HCT116 (cell line): ENCODE data around the gene FH. TPM values are rescaled to one million over a fixed set of nuclear protein-coding genes. Genes with fewer than 3 reads are reported as not detected.

Experiments used
- ATAC-seq: fragments of 200-7000 bp; cut with Tn5 transposase; 2 replicates; pipeline ENCODE4 v1.9.1; 2020; ENCODE audit warnings: mild to moderate bottlenecking, moderate library complexity
- BruUV-seq: library from RNA; stranded (reverse); fragments of 400-500 nt; replicated peaks from 2 replicates; lab custom pipeline; 2021; lab: Mats Ljungman, UMichigan
- CTCF ChIA-PET: fragments of 300-600 bp; sonication (Branson Sonifier 250); formaldehyde crosslinking; loops from one replicate; lab custom pipeline; 2021; ENCODE audit warnings: antibody characterized with exemption; lab: Charles Lee
- POLR2A ChIA-PET: fragments of 300-600, 350-600 bp; sonication (Branson Sonifier 250); formaldehyde crosslinking; loops from one replicate; lab custom pipeline; 2021; ENCODE audit warnings: antibody characterized with exemption; lab: Charles Lee
- RAD21 ChIA-PET, 2 experiments: fragments of 300-600 bp; sonication (Branson Sonifier 250); formaldehyde crosslinking; loops; one replicate each; lab custom pipeline; 2023; ENCODE audit warnings: low total read pairs in 2 of 2; ENCODE audit not compliant: uncharacterized antibody in 2 of 2, unreplicated experiment in 2 of 2, low non-redundant PET in 1 of 2; lab: Charles Lee
- DNase-seq: peaks from one replicate; pipeline ENCODE4 v3.0.0-alpha.2; 2010; ENCODE audit warnings: low read depth, low spot score
- H2AFZ ChIP-seq: fragments of 200-600 bp; shearing (Covaris generic), sonication (generic); 2 replicates; pipeline ENCODE4 v1.6.1; 2017; ENCODE audit warnings: low read depth, mixed run types, mixed read lengths, antibody characterized with exemption, low read length; ENCODE audit not compliant: poor library complexity, severe bottlenecking
- H3K27ac ChIP-seq: 2 replicates; pipeline ENCODE4 v1.5.1; 2012; ENCODE audit warnings: low read depth, low read length
- H3K27me3 ChIP-seq: fragments of 200-600 bp; sonication (generic); 2 replicates; pipeline ENCODE4 v1.6.1; 2016; ENCODE audit warnings: mixed run types, low read length, mixed read lengths; ENCODE audit not compliant: insufficient read depth
- H3K36me3 ChIP-seq, 2 experiments: fragments of 200-500 bp in 1 of 2; fragments of 200-600 bp in 1 of 2; sonication (Bioruptor generic) in 1 of 2; sonication (generic) in 1 of 2; 2 replicates each; pipeline versions ENCODE4 v1.5.1 to v1.6.1; 2014 to 2016; ENCODE audit warnings: low read length in 2 of 2, inconsistent platforms in 1 of 2, mixed read lengths in 1 of 2, mixed run types in 1 of 2; ENCODE audit not compliant: insufficient read depth in 2 of 2, control insufficient read depth in 1 of 2
- H3K4me1 ChIP-seq, 2 experiments: fragments of 200-600 bp in 1 of 2; sonication (generic) in 1 of 2; 2 replicates each; pipeline versions ENCODE4 v1.5.1 to v1.6.1; 2012 to 2017; ENCODE audit warnings: low read length in 2 of 2, inconsistent platforms in 1 of 2, mild to moderate bottlenecking in 1 of 2, mixed read lengths in 1 of 2, mixed run types in 1 of 2, moderate library complexity in 1 of 2; ENCODE audit not compliant: insufficient read depth in 2 of 2, control insufficient read depth in 1 of 2
- H3K4me2 ChIP-seq: fragments of 200-600 bp; sonication (generic); 2 replicates; pipeline ENCODE4 v1.6.1; 2017; ENCODE audit warnings: mixed run types, low read length, mixed read lengths
- H3K4me3 ChIP-seq, 2 experiments: fragments of 200-600 bp in 1 of 2; sonication (generic) in 1 of 2; replicated peaks in 1 of 2; 2 replicates each; pipeline ENCODE4 v1.5.1; 2011 to 2016; ENCODE audit warnings: low read length in 2 of 2, control low read depth in 1 of 2, low read depth in 1 of 2, mild to moderate bottlenecking in 1 of 2, mixed read lengths in 1 of 2, mixed run types in 1 of 2
- H3K79me2 ChIP-seq: fragments of 200-600 bp; sonication (generic); 2 replicates; pipeline ENCODE4 v1.6.1; 2017; ENCODE audit warnings: mild to moderate bottlenecking, mixed run types, low read length, moderate library complexity, mixed read lengths; ENCODE audit not compliant: insufficient read depth
- H3K9ac ChIP-seq: fragments of 200-600 bp; sonication (generic); 2 replicates; pipeline ENCODE4 v1.6.1; 2016; ENCODE audit warnings: low read length, mixed read lengths
- H3K9me2 ChIP-seq: fragments of 200-600 bp; sonication (generic), shearing (Covaris generic); 2 replicates; pipeline ENCODE4 v1.6.1; 2017; ENCODE audit warnings: mixed run types, mild to moderate bottlenecking, moderate library complexity; ENCODE audit not compliant: insufficient read depth
- H3K9me3 ChIP-seq, 2 experiments: fragments of 200-500 bp in 1 of 2; fragments of 200-600 bp in 1 of 2; sonication (Bioruptor generic) in 1 of 2; sonication (generic) in 1 of 2; 2 replicates each; pipeline ENCODE4 v1.6.1; 2014 to 2017; ENCODE audit warnings: low read length in 2 of 2, mixed read lengths in 2 of 2, inconsistent platforms in 1 of 2, low read depth in 1 of 2, mild to moderate bottlenecking in 1 of 2, mixed run types in 1 of 2, moderate library complexity in 1 of 2; ENCODE audit not compliant: control insufficient read depth in 1 of 2, insufficient read depth in 1 of 2
- H4K20me1 ChIP-seq: fragments of 200-600 bp; sonication (generic), shearing (Covaris generic); 2 replicates; pipeline ENCODE4 v1.6.1; 2017; ENCODE audit warnings: mixed run types, mild to moderate bottlenecking, moderate library complexity; ENCODE audit not compliant: insufficient read depth
- CBX3 ChIP-seq: IDR thresholded peaks from 2 replicates; pipeline ENCODE4 v1.6.1; 2012; ENCODE audit warnings: low read depth
- CEBPB ChIP-seq: IDR thresholded peaks from 2 replicates; pipeline ENCODE4 v1.6.1; 2012; ENCODE audit warnings: low read depth
- EGR1 ChIP-seq: IDR thresholded peaks from 2 replicates; pipeline ENCODE4 v1.6.1; 2012; ENCODE audit warnings: low read depth
- ELF1 ChIP-seq: IDR thresholded peaks from 2 replicates; pipeline ENCODE4 v1.6.1; 2012; ENCODE audit warnings: low read depth, borderline replicate concordance
- EZH2 ChIP-seq: fragments of 200-600 bp; sonication (generic); IDR thresholded peaks from 2 replicates; pipeline ENCODE4 v1.6.1; 2017; ENCODE audit warnings: antibody characterized with exemption, mixed run types
- EZH2phosphoT487 ChIP-seq: fragments of 200-600 bp; IDR thresholded peaks from 2 replicates; pipeline ENCODE4 v1.6.1; 2018; ENCODE audit warnings: antibody characterized with exemption, borderline replicate concordance
- JUND ChIP-seq: IDR thresholded peaks from 2 replicates; pipeline ENCODE4 v1.6.1; 2012
- POLR2A ChIP-seq: IDR thresholded peaks from 2 replicates; pipeline ENCODE4 v1.7.0; 2011; ENCODE audit warnings: borderline replicate concordance; ENCODE audit not compliant: insufficient read depth, insufficient read length; ENCODE audit errors: extremely low read depth
- RAD21 ChIP-seq: IDR thresholded peaks from 2 replicates; pipeline ENCODE4 v1.6.1; 2012; ENCODE audit warnings: low read depth, mild to moderate bottlenecking
- SIN3A ChIP-seq: IDR thresholded peaks from 2 replicates; pipeline ENCODE4 v1.6.1; 2012; ENCODE audit warnings: low read depth
- SP1 ChIP-seq: IDR thresholded peaks from 2 replicates; pipeline ENCODE4 v1.6.1; 2012; ENCODE audit warnings: low read depth
- TCF7L2 ChIP-seq: IDR thresholded peaks from 2 replicates; pipeline ENCODE4 v1.7.0; 2011; ENCODE audit warnings: borderline replicate concordance, inconsistent platforms; ENCODE audit not compliant: insufficient read depth, insufficient read length; ENCODE audit errors: extremely low read depth
- YY1 ChIP-seq: IDR thresholded peaks from 2 replicates; pipeline ENCODE4 v1.6.1; 2011; ENCODE audit warnings: low read length, low read depth, moderate library complexity, mild to moderate bottlenecking; ENCODE audit not compliant: insufficient replicate concordance; ENCODE audit errors: extremely low read depth
- ZFX ChIP-seq: fragments of 450-650 bp; IDR thresholded peaks from 2 replicates; pipeline ENCODE4 v1.6.1; 2017
- ZNF274 ChIP-seq: fragments of 200-500 bp; sonication (Bioruptor generic); IDR thresholded peaks from 2 replicates; pipeline ENCODE4 v1.6.1; 2014; ENCODE audit warnings: mild to moderate bottlenecking, low read depth, low read length, inconsistent platforms
- intact Hi-C: fragments of 100-400 bp; cut with micrococcal nuclease; formaldehyde crosslinking; loops from 2 replicates; pipeline ENCODE4 v1.10.0; 2022
- total RNA-seq: library from RNA; stranded (reverse); gene quantifications from one replicate; pipeline ENCODE4 v1.2.1, GENCODE V29; 2021; ENCODE audit not compliant: unreplicated experiment
- TF ChIP-seq, protein P1 (sequence below): IDR thresholded peaks from 2 replicates; pipeline ENCODE4 v1.6.1; 2012
- TF ChIP-seq, protein P2 (sequence below): IDR thresholded peaks from 2 replicates; pipeline ENCODE4 v1.6.1; 2012
- TF ChIP-seq, protein P3 (sequence below), 3 experiments: fragments of 200-600 bp in 1 of 3; sonication (generic) in 1 of 3; IDR thresholded peaks in 2 of 3; conservative IDR thresholded peaks in 1 of 3; 2 replicates each; pipeline ENCODE4 v1.5.1; 2012 to 2017; ENCODE audit warnings: low read depth in 2 of 3, low read length in 2 of 3, antibody characterized with exemption in 1 of 3, borderline replicate concordance in 1 of 3, control low read depth in 1 of 3, mild to moderate bottlenecking in 1 of 3, mixed read lengths in 1 of 3, mixed run types in 1 of 3, moderate library complexity in 1 of 3; ENCODE audit not compliant: insufficient read depth in 1 of 3
- TF ChIP-seq, protein P4 (sequence below): IDR thresholded peaks from 2 replicates; pipeline ENCODE4 v1.6.1; 2012; ENCODE audit warnings: low read depth

FH gene
- total RNA-seq, 1 experiment from 2014 or later, result 67.7 TPM

DNA sequence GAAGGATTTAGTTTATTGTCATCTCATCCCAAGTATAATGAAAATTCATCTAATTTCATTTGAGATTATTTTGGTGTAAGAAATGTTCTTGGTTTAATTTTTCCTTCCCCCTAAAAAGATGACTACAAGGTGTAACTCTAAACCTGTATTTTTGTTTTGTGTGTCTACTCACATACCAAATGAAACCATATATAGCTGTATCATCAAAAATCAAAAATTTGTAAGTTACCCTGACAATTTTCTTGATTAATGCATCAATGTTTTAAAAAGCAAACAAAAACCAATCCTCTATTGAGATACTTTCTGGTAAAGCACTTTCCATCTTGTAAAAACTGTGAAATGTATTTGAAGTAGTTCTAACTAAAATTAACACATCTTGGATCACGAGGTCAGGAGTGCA, 30.8 kb downstream of the FH start:
- no peak overlapping the region for H3K4me2 ChIP-seq
- H3K36me3 ChIP-seq, result no peaks in the 10 kb centered on the region
- H3K4me1 ChIP-seq, result no peaks in the 10 kb centered on the region
- H2AFZ ChIP-seq, result no peak overlapping the region
- CTCF ChIA-PET, result no interaction called here
- H3K9me3 ChIP-seq, result no peaks in the 10 kb centered on the region
- H3K27ac ChIP-seq, result no peak overlapping the region
- intact Hi-C loops, result no loop called here
- RAD21 ChIA-PET, result no interaction called here
- no peak for DNase-seq
- H3K79me2 ChIP-seq, result no peaks in the 10 kb centered on the region
- no peaks in the 10 kb centered on the region for H3K27me3 ChIP-seq
- no TSS peak for BruUV-seq
- POLR2A ChIA-PET, result no interaction called here
- no peaks in the 10 kb centered on the region for H3K9me2 ChIP-seq
- no peaks in the 10 kb centered on the region for H4K20me1 ChIP-seq
- no peak for ATAC-seq
- no peak overlapping the region for H3K4me3 ChIP-seq
- no peak overlapping the region for H3K9ac ChIP-seq
- TF ChIP-seq YY1, result no peak
- no peak for TF ChIP-seq ELF1
- TF ChIP-seq ZNF274, result no peak
- TF ChIP-seq SP1, result no peak
- TF ChIP-seq SIN3A, result no peak
- no peak for TF ChIP-seq CEBPB
- TF ChIP-seq CBX3, result no peak
- TF ChIP-seq, protein P1, sequence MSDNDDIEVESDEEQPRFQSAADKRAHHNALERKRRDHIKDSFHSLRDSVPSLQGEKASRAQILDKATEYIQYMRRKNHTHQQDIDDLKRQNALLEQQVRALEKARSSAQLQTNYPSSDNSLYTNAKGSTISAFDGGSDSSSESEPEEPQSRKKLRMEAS, result no peak
- no peak for TF ChIP-seq RAD21
- no peak for TF ChIP-seq POLR2A
- TF ChIP-seq, protein P2, sequence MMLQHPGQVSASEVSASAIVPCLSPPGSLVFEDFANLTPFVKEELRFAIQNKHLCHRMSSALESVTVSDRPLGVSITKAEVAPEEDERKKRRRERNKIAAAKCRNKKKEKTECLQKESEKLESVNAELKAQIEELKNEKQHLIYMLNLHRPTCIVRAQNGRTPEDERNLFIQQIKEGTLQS, result no peak
- TF ChIP-seq, protein P3, sequence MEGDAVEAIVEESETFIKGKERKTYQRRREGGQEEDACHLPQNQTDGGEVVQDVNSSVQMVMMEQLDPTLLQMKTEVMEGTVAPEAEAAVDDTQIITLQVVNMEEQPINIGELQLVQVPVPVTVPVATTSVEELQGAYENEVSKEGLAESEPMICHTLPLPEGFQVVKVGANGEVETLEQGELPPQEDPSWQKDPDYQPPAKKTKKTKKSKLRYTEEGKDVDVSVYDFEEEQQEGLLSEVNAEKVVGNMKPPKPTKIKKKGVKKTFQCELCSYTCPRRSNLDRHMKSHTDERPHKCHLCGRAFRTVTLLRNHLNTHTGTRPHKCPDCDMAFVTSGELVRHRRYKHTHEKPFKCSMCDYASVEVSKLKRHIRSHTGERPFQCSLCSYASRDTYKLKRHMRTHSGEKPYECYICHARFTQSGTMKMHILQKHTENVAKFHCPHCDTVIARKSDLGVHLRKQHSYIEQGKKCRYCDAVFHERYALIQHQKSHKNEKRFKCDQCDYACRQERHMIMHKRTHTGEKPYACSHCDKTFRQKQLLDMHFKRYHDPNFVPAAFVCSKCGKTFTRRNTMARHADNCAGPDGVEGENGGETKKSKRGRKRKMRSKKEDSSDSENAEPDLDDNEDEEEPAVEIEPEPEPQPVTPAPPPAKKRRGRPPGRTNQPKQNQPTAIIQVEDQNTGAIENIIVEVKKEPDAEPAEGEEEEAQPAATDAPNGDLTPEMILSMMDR (IDR thresholded peaks at IDR 0.05 in 2 of 3, conservative IDR thresholded peaks at IDR 0.05 in 1 of 3; ENCODE audit: borderline replicate concordance in 1 of 3, insufficient read depth in 1 of 3, low read depth in 2 of 3, low read length in 2 of 3), result no peak
- TF ChIP-seq JUND, result no peak
- no peak for TF ChIP-seq EGR1
- TF ChIP-seq EZH2, result no peak
- TF ChIP-seq TCF7L2, result no peak
- TF ChIP-seq EZH2phosphoT487, result no peak
- TF ChIP-seq, protein P4, sequence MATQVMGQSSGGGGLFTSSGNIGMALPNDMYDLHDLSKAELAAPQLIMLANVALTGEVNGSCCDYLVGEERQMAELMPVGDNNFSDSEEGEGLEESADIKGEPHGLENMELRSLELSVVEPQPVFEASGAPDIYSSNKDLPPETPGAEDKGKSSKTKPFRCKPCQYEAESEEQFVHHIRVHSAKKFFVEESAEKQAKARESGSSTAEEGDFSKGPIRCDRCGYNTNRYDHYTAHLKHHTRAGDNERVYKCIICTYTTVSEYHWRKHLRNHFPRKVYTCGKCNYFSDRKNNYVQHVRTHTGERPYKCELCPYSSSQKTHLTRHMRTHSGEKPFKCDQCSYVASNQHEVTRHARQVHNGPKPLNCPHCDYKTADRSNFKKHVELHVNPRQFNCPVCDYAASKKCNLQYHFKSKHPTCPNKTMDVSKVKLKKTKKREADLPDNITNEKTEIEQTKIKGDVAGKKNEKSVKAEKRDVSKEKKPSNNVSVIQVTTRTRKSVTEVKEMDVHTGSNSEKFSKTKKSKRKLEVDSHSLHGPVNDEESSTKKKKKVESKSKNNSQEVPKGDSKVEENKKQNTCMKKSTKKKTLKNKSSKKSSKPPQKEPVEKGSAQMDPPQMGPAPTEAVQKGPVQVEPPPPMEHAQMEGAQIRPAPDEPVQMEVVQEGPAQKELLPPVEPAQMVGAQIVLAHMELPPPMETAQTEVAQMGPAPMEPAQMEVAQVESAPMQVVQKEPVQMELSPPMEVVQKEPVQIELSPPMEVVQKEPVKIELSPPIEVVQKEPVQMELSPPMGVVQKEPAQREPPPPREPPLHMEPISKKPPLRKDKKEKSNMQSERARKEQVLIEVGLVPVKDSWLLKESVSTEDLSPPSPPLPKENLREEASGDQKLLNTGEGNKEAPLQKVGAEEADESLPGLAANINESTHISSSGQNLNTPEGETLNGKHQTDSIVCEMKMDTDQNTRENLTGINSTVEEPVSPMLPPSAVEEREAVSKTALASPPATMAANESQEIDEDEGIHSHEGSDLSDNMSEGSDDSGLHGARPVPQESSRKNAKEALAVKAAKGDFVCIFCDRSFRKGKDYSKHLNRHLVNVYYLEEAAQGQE, result no peak
- no peak for TF ChIP-seq ZFX
